AG09309 (cell line): Measurements from ENCODE around the gene CATSPERZ.

ENCODE experiments used
- DNase-seq: peaks from one replicate; pipeline ENCODE4 v3.0.0-alpha.2; 2010; ENCODE audit warnings: low read depth
- H3K4me3 ChIP-seq: 2 replicates; pipeline ENCODE4 v1.5.1; 2011; ENCODE audit warnings: mild to moderate bottlenecking, low read depth, low read length, moderate library complexity; ENCODE audit not compliant: control insufficient read depth
- TF ChIP-seq, protein P1 (sequence below): IDR thresholded peaks from 2 replicates; pipeline ENCODE4 v1.5.1; 2011; ENCODE audit warnings: mild to moderate bottlenecking, low read depth, low read length, inconsistent platforms; ENCODE audit not compliant: insufficient read depth, control insufficient read depth; ENCODE audit errors: missing control alignments

Gene CATSPERZ

DNA sequence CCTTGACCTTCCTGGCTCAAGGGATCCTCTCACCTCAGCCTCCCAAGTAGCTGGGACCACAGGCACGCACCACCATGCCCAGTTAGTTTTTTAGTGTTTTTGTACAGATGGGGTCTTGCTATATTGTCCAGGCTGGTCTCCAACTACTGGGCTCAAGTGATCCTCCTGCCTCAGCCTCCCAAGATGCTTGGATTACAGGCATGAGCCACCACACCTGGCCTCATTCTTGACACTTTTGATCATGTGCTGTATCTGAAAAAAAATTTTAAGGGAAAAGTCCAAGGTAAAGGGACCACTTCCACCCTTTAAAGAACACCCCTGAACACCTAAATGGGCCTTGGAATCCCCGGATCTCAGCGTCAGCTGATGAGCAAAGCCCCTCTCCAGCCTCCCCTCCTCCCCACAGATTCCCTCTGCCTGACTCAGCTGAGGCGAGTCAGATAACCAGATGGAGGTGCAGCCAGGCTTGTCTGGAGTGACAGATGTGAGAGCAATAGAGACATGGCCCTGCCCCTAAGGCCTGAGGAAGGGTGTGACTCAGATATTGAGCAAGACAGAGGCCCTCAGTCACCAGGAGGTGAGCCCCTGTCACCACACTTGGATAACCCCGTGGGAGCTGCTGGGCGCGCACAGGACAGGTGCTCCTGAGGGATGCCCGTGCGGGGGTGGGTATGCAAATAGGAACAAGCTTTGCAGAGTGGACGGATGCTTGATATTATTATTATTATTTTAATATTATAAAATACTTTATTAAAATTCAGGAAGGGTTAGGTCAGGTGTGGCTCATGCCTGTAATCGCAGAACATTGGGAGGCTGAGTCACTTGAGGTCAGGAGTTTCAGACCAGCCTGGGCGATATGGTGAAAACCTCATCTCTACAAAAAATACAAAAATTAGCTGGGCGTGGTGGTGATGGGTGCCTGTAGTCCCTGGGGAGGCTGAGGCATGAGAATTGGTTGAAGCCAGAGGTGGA lies 34.9 kb downstream of the CATSPERZ start:
- DNase-seq, result peak; percentile 68
- TF ChIP-seq, protein P1, sequence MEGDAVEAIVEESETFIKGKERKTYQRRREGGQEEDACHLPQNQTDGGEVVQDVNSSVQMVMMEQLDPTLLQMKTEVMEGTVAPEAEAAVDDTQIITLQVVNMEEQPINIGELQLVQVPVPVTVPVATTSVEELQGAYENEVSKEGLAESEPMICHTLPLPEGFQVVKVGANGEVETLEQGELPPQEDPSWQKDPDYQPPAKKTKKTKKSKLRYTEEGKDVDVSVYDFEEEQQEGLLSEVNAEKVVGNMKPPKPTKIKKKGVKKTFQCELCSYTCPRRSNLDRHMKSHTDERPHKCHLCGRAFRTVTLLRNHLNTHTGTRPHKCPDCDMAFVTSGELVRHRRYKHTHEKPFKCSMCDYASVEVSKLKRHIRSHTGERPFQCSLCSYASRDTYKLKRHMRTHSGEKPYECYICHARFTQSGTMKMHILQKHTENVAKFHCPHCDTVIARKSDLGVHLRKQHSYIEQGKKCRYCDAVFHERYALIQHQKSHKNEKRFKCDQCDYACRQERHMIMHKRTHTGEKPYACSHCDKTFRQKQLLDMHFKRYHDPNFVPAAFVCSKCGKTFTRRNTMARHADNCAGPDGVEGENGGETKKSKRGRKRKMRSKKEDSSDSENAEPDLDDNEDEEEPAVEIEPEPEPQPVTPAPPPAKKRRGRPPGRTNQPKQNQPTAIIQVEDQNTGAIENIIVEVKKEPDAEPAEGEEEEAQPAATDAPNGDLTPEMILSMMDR, result no peak
- no peak overlapping the region for H3K4me3 ChIP-seq

DNA sequence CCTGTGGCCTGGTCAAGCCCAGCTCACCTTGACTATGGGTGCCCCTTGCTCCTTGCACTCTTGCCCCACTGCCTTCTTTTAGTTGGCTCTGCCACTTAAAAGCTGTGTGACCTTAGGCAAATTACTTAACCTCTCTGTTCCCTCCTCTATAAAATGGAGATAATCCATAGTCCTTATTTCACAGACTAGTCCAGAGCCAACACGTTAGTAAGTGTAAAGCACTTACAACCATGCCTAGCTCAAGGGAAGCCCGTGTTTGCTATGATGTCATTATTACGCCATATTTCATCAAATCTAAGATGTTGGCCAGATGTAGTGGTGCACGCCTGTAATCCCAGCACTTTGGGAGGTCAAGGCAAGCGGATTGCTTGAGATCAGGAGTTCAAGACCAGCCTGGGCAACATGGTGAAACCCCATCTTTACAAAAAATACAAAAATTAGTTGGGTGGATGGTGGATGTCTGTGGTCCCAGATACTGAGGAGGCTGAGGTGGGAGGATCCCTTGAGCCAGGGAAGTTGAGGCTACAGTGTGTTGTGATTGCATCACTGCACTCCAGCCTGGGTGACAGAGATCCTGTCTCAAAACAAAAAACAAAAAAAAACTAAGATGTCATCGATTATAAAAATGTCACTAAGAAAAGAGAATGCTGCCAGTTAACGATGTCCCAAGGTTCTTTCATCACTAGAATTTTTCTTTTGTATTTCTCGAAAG lies 37.5 kb downstream of the CATSPERZ start:
- no peak overlapping the region for H3K4me3 ChIP-seq
- TF ChIP-seq, protein P1, result no peak
- no peak for DNase-seq

DNA sequence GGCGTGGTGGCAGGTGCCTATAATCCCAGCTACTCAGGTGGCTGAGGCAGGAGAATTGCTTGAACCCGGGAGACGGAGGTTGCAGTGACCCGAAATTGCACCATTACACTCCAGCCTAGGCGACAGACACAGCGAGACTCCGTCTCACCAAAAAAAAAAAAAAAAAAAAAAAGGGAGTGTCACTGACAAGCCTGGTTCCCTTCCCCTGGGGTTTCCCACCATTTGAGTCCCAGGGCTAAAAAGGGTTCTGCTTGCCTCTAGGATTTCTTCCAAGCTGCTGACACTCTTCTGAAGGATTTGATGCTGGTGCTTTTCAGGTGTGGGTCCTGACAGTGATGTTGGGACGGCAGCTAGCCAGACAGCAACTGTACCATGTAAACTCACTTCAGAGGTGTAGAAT lies 38.6 kb downstream of the CATSPERZ start:
- DNase-seq, result no peak
- TF ChIP-seq, protein P1, result no peak
- no peak overlapping the region for H3K4me3 ChIP-seq

DNA sequence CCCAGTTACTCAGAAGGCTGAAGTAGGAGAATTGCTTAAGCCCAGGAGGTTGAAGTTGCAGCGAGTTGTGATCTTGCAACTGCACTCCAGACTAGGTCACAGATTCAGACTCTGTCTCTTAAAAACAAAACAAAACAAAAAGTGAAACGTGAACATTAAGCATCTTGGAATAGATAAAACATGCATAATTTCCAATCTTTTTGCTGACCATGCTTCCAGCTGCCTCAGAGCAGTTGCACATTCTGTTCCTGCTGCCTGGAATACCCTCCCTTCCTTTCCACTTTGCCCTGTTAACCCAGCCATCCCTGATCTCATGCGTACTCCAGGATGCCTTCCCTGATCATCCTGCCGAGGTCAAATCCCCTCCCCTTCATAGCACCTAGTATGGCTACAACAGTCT lies 39.1 kb downstream of the CATSPERZ start:
- DNase-seq, result no peak
- H3K4me3 ChIP-seq, result no peak overlapping the region
- TF ChIP-seq, protein P1, result no peak

DNA sequence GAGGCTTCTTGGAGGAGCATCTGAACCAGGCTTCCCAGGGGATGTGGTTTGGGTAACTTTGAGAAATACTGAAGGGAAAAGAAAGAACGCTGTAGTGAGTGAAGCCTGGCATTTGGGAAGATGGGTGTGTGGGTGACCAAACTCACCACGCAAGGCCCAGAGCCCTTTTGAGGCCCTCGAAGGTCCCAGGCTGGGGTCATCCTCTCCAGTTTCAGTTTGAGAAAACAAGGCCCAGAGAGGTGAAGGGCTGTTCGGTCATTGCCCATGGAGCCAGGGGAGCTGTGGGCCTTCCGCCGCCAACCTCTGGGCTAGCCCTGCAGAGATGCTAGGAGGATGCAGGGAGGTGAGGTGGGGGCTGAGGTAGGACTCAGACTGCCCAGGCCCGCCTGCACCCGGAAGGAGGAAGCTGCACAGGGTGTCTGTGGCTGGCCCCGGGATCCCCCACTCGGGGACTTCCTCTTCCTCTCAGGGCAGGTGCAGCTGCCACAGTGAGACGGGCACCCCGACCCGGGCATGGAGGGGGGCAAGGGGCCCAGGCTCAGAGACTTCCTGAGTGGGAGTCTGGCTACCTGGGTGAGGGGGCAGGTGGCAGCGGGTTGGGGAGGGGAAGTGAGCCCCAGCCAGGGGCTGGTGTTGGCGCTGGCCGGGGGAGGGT lies 39.7 kb downstream of the CATSPERZ start, which contains the start of gene CCDC88B:
Gene CCDC88B (plus strand): TSS at position 451 of the 655 bp plus-strand sequence. CDS start 63 bp downstream, at position 514.
- DNase-seq, result no peak
- no peak within 1 kb of the TSS for H3K4me3 ChIP-seq
- TF ChIP-seq, protein P1, result no peak

DNA sequence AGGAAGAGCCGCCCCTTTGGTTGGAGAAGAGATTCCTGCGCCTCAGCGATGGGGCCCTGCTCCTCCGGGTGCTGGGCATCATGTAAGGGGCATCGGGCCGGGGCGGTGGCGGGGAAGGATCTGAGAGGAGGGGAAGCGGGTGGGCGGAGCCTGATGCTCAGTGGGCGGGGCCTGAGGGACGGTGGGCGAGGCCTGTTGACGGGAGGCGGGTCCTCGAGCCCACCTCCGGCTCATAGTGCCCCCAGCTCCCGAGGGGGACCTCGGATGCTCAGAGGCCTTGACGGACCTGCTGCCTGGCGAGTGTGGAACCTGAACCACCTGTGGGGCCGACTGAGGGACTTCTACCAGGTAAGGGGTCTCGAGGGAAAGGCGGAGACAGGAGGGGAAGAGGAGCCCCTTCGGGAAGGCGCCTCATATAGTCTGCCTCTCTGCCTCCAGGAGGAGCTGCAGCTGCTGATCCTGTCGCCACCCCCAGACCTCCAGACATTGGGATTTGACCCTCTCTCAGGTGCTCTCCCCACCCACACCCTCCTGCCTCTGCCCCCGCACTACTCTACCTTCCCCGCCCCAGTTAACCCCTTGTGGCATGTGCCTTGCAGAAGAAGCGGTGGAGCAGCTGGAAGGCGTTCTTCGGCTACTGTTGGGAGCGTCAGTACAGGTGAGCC lies 40.6 kb downstream of the CATSPERZ start:
- TF ChIP-seq, protein P1, result no peak
- no peak for DNase-seq
- no peak overlapping the region for H3K4me3 ChIP-seq
